Body of pancreas (tissue), 4 donors: Measurements from ENCODE around the gene HIP1.

Experiments used
- CTCF ChIP-seq, 7 experiments: fragments of 450-650 bp in 4 of 7; fragments of 200-600 bp in 3 of 7; sonication (generic) in 3 of 7; IDR thresholded peaks; one replicate each; pipeline ENCODE4 v1.5.1; 2016 to 2019; ENCODE audit warnings: antibody characterized with exemption in 7 of 7
- POLR2A ChIP-seq, 3 donors: fragments of 450-650 bp; IDR thresholded peaks; one replicate each; pipeline ENCODE4 v1.6.1; 2016; ENCODE audit warnings: antibody characterized with exemption in 3 of 3, mild to moderate bottlenecking in 2 of 3

GRCh38 chr7:75689246-75690099 lies 49.3 kb downstream of the HIP1 start:
- TF ChIP-seq CTCF (IDR thresholded peaks at IDR 0.05), result no peak
- TF ChIP-seq POLR2A (IDR thresholded peaks at IDR 0.05), result no peak
